GM18951 (cell line): ENCODE data around the gene GPALPP1.

Source experiments
- POLR2A ChIP-seq: IDR thresholded peaks from 4 replicates; pipeline ENCODE4 v1.6.1; 2011; ENCODE audit warnings: mild to moderate bottlenecking; ENCODE audit not compliant: insufficient read length, insufficient read depth; ENCODE audit errors: extremely low read depth
- in situ Hi-C: fragments of 300-500 bp; cut with MboI; formaldehyde crosslinking; loops from one replicate; pipeline ENCODE4 v1.12.0; 2022; ENCODE audit warnings: low sequenced_read_pairs, mixed read lengths, inconsistent platforms; ENCODE audit not compliant: unreplicated experiment

The GPALPP1 gene

GRCh38 chr13:45021250-45021649 lies 31.9 kb downstream of the GPALPP1 start:
- in situ Hi-C loops = no loop called here
- no peak for TF ChIP-seq POLR2A

- TF ChIP-seq POLR2A = no peak
- in situ Hi-C loops = loop anchor here (25.0 kb wide), 1 partner anchor 462 kb away; no protein-coding TSS in a partner anchor
Observed at GRCh38 chr13:45024847-45025246, 35.5 kb downstream of the GPALPP1 start.

- in situ Hi-C loops = loop anchor here (25.0 kb wide), 1 partner anchor 453 kb away; no protein-coding TSS in a partner anchor
- TF ChIP-seq POLR2A = no peak
Observed at GRCh38 chr13:45034342-45034741, 45.0 kb downstream of the GPALPP1 start.

GRCh38 chr13:45036206-45036605 lies 46.9 kb downstream of the GPALPP1 start:
- in situ Hi-C loops = loop anchor here (25.0 kb wide), 1 partner anchor 451 kb away; no protein-coding TSS in a partner anchor
- TF ChIP-seq POLR2A = no peak

GRCh38 chr13:45040173-45040572 lies 50.8 kb downstream of the GPALPP1 start:
- in situ Hi-C loops = loop anchor here (25.0 kb wide), 1 partner anchor 447 kb away; no protein-coding TSS in a partner anchor
- TF ChIP-seq POLR2A = no peak

GRCh38 chr13:45040622-45041021 lies 51.3 kb downstream of the GPALPP1 start:
- no peak for TF ChIP-seq POLR2A

GRCh38 chr13:45042539-45042938 lies 53.2 kb downstream of the GPALPP1 start:
- no peak for TF ChIP-seq POLR2A
- in situ Hi-C loops = loop anchor here (25.0 kb wide), 1 partner anchor 445 kb away; no protein-coding TSS in a partner anchor

More at GRCh38 chr13:45040622-45041021, 51.3 kb downstream of the GPALPP1 start:
- in situ Hi-C loops = loop anchor here (25.0 kb wide), 1 partner anchor 447 kb away; no protein-coding TSS in a partner anchor

GRCh38 chr13:45046445-45046844 lies 57.1 kb downstream of the GPALPP1 start:
- no peak for TF ChIP-seq POLR2A
- in situ Hi-C loops = loop anchor here (25.0 kb wide), 1 partner anchor 441 kb away; no protein-coding TSS in a partner anchor

GRCh38 chr13:45047394-45048310 lies 58.3 kb downstream of the GPALPP1 start:
- in situ Hi-C loops = loop anchor here (25.0 kb wide), 1 partner anchor 440 kb away; no protein-coding TSS in a partner anchor
- no peak for TF ChIP-seq POLR2A

- no peak for TF ChIP-seq POLR2A
- in situ Hi-C loops = loop anchor here (25.0 kb wide), 1 partner anchor 438 kb away; no protein-coding TSS in a partner anchor
Observed at GRCh38 chr13:45048890-45049407, 59.6 kb downstream of the GPALPP1 start.

- in situ Hi-C loops = loop anchor here (25.0 kb wide), 1 partner anchor 438 kb away; no protein-coding TSS in a partner anchor
- no peak for TF ChIP-seq POLR2A
Observed at GRCh38 chr13:45049478-45049877, 60.1 kb downstream of the GPALPP1 start.

GRCh38 chr13:45051315-45051714 lies 62.0 kb downstream of the GPALPP1 start:
- TF ChIP-seq POLR2A = no peak
- in situ Hi-C loops = loop anchor here (5.0 kb wide), 1 partner anchor 246 kb away; no protein-coding TSS in a partner anchor

- no peak for TF ChIP-seq POLR2A
- in situ Hi-C loops = no loop called here
Observed at GRCh38 chr13:45055198-45055901, 66.0 kb downstream of the GPALPP1 start.
